Liver (tissue), 9 donors: Measurements from ENCODE around the gene ARHGAP28. TPM values are rescaled to one million over a fixed set of nuclear protein-coding genes. Genes with fewer than 3 reads are reported as not detected.

Source experiments
- DNase-seq: peaks from one replicate; pipeline ENCODE4 v3.0.0-alpha.2; 2017; ENCODE audit warnings: low spot score
- H3K27ac ChIP-seq, 2 donors: one replicate each; pipeline ENCODE4 v1.7.0; 2013; ENCODE audit warnings: inconsistent platforms in 2 of 2, low read length in 2 of 2, control low read depth in 1 of 2, low read depth in 1 of 2, mild to moderate bottlenecking in 1 of 2
- H3K27me3 ChIP-seq, 4 donors: one replicate each; pipeline versions ENCODE4 v1.6.1 to v1.7.0; 2013; ENCODE audit warnings: low read length in 3 of 4, inconsistent platforms in 1 of 4, mild to moderate bottlenecking in 1 of 4, moderate library complexity in 1 of 4; ENCODE audit not compliant: control insufficient read depth in 4 of 4, insufficient read depth in 4 of 4
- H3K36me3 ChIP-seq, 4 donors: one replicate each; pipeline versions ENCODE4 v1.6.1 to v1.7.0; 2013; ENCODE audit warnings: low read length in 3 of 4, mild to moderate bottlenecking in 3 of 4, low read depth in 1 of 4, moderate library complexity in 1 of 4; ENCODE audit not compliant: control insufficient read depth in 4 of 4, insufficient read depth in 3 of 4
- H3K4me1 ChIP-seq, 4 donors: one replicate each; pipeline versions ENCODE4 v1.6.1 to v1.7.0; 2013; ENCODE audit warnings: low read length in 3 of 4, mild to moderate bottlenecking in 3 of 4, moderate library complexity in 1 of 4; ENCODE audit not compliant: control insufficient read depth in 4 of 4, insufficient read depth in 4 of 4
- H3K4me3 ChIP-seq, 3 donors: one replicate each; pipeline versions ENCODE4 v1.6.1 to v1.7.0; 2013; ENCODE audit warnings: low read length in 3 of 3, control low read depth in 1 of 3, low read depth in 1 of 3, mild to moderate bottlenecking in 1 of 3
- H3K9ac ChIP-seq, 2 donors: one replicate each; pipeline ENCODE4 v1.7.0; 2013; ENCODE audit warnings: low read length in 2 of 2, mild to moderate bottlenecking in 2 of 2, moderate library complexity in 2 of 2, control low read depth in 1 of 2, low read depth in 1 of 2
- H3K9me3 ChIP-seq, 4 donors: one replicate each; pipeline versions ENCODE4 v1.6.1 to v1.7.0; 2013; ENCODE audit warnings: low read length in 3 of 4; ENCODE audit not compliant: control insufficient read depth in 4 of 4
- ATF3 ChIP-seq: IDR thresholded peaks from 2 replicates; pipeline ENCODE4 v1.6.1; 2016; ENCODE audit warnings: antibody characterized with exemption
- CTCF ChIP-seq: fragments of 150-350 bp; IDR thresholded peaks from 2 replicates; pipeline ENCODE4 v1.5.1; 2017; ENCODE audit warnings: improper control_type of control experiment, low read depth, low read length; ENCODE audit not compliant: missing input control
- EGR1 ChIP-seq, 2 donors: IDR thresholded peaks; 2 replicates each; pipeline ENCODE4 v1.6.1; 2016 to 2018; ENCODE audit warnings: antibody characterized with exemption in 2 of 2, low read depth in 2 of 2
- FOXA1 ChIP-seq: IDR thresholded peaks from 2 replicates; pipeline ENCODE4 v1.6.1; 2016; ENCODE audit warnings: antibody characterized with exemption
- FOXA2 ChIP-seq: IDR thresholded peaks from 2 replicates; pipeline ENCODE4 v1.6.1; 2016; ENCODE audit warnings: antibody characterized with exemption
- GABPA ChIP-seq, 2 donors: IDR thresholded peaks in 1 of 2; conservative IDR thresholded peaks in 1 of 2; 2 replicates each; pipeline ENCODE4 v1.6.1; 2016; ENCODE audit warnings: antibody characterized with exemption in 2 of 2, mild to moderate bottlenecking in 1 of 2, moderate library complexity in 1 of 2
- HNF4A ChIP-seq, 2 donors: conservative IDR thresholded peaks; 2 replicates each; pipeline ENCODE4 v1.6.1; 2016; ENCODE audit warnings: antibody characterized with exemption in 2 of 2, mild to moderate bottlenecking in 2 of 2
- HNF4G ChIP-seq: IDR thresholded peaks from 2 replicates; pipeline ENCODE4 v1.6.1; 2016; ENCODE audit warnings: antibody characterized with exemption
- JUND ChIP-seq, 2 donors: IDR thresholded peaks; 2 replicates each; pipeline ENCODE4 v1.6.1; 2016; ENCODE audit warnings: antibody characterized with exemption in 2 of 2
- MAX ChIP-seq: IDR thresholded peaks from 2 replicates; pipeline ENCODE4 v1.6.1; 2016; ENCODE audit warnings: antibody characterized with exemption
- NR2F2 ChIP-seq: IDR thresholded peaks from 2 replicates; pipeline ENCODE4 v1.6.1; 2016; ENCODE audit warnings: antibody characterized with exemption
- RAD21 ChIP-seq, 2 donors: IDR thresholded peaks; 2 replicates each; pipeline ENCODE4 v1.6.1; 2016; ENCODE audit warnings: antibody characterized with exemption in 2 of 2, mild to moderate bottlenecking in 2 of 2
- REST ChIP-seq: IDR thresholded peaks from 2 replicates; pipeline ENCODE4 v1.6.1; 2016; ENCODE audit warnings: antibody characterized with exemption, mild to moderate bottlenecking
- RXRA ChIP-seq, 2 donors: IDR thresholded peaks; 2 replicates each; pipeline ENCODE4 v1.6.1; 2017 to 2018; ENCODE audit warnings: antibody characterized with exemption in 2 of 2, mild to moderate bottlenecking in 1 of 2
- SP1 ChIP-seq: IDR thresholded peaks from 2 replicates; pipeline ENCODE4 v1.6.1; 2018; ENCODE audit warnings: antibody characterized with exemption, mild to moderate bottlenecking
- TAF1 ChIP-seq: conservative IDR thresholded peaks from 2 replicates; pipeline ENCODE4 v1.6.1; 2016; ENCODE audit warnings: antibody characterized with exemption, mild to moderate bottlenecking
- YY1 ChIP-seq: IDR thresholded peaks from 2 replicates; pipeline ENCODE4 v1.6.1; 2016; ENCODE audit warnings: antibody characterized with exemption, mild to moderate bottlenecking
- ZBTB33 ChIP-seq: IDR thresholded peaks from 2 replicates; pipeline ENCODE4 v1.6.1; 2016; ENCODE audit warnings: antibody characterized with exemption
- whole genome bisulfite sequencing: extraction: QIAGEN DNeasy Blood & Tissue Kit; methylation state at CpG from one replicate; pipeline ENCODE4 v1.1.7; 2013; 5-methylcytosine and 5-hydroxymethylcytosine counted together
- polyA plus RNA-seq, 2 donors: library from polyadenylated mRNA; stranded (reverse) in 1 of 2; unstranded in 1 of 2; fragments of 200-250 nt in 1 of 2; fragments of >200 nt in 1 of 2; fragmentation: Nextera tagmentation in 1 of 2; extraction: Ambion mirVana in 1 of 2; gene quantifications; one replicate each; pipeline versions ENCODE4 v1.2.1 to v1.2.3, GENCODE V29; 2013 to 2015
- total RNA-seq, 2 donors: library from RNA; depleted of rRNA; stranded (reverse); fragments of >200 nt; gene quantifications; one replicate each; pipeline ENCODE4 v1.2.3, GENCODE V29; 2014
- donor health status: healthy.
- donor health status: healthy.
- donor health status: healthy.
- donor health status: healthy.
- donor health status: healthy.

ARHGAP28 gene
- total and polyA plus RNA-seq, 4 donors: 0.14 to 2.1 (median 0.69) TPM

GRCh38 chr18:6819332-6819731 lies 89.8 kb downstream of the ARHGAP28 start:
- Histone ChIP-seq H3K9ac (no peak overlapping the region), H3K27ac (no peak overlapping the region), H3K36me3 (no peaks in the 10 kb centered on the region), H3K9me3 (peaks cover 0 to 2% (median 0%) of the 10 kb centered on the region in 4 donors), H3K4me1 (no peaks in the 10 kb centered on the region), H3K27me3 (no peaks in the 10 kb centered on the region), H3K4me3 (no peak overlapping the region)
- WGBS: 22% methylated on average over 1 of the region's 1 CpG
- TF ChIP-seq MAX: no peak
- no peak for TF ChIP-seq REST
- no peak for TF ChIP-seq RAD21 (IDR thresholded peaks at IDR 0.05)
- no peak for TF ChIP-seq ATF3
- TF ChIP-seq RXRA (IDR thresholded peaks at IDR 0.05): no peak
- no peak for TF ChIP-seq CTCF
- TF ChIP-seq EGR1 (IDR thresholded peaks at IDR 0.05; ENCODE audit: low read depth in 2 of 2): no peak
- TF ChIP-seq TAF1: no peak
- TF ChIP-seq HNF4G: no peak
- no peak for TF ChIP-seq SP1
- no peak for TF ChIP-seq FOXA2
- no peak for TF ChIP-seq FOXA1
- TF ChIP-seq ZBTB33: no peak
- TF ChIP-seq HNF4A (conservative IDR thresholded peaks at IDR 0.05): no peak
- TF ChIP-seq JUND (IDR thresholded peaks at IDR 0.05): no peak
- no peak for TF ChIP-seq GABPA (IDR thresholded peaks at IDR 0.05 in 1 of 2, conservative IDR thresholded peaks at IDR 0.05 in 1 of 2)
- DNase-seq: no peak

GRCh38 chr18:6820314-6820713 lies 90.8 kb downstream of the ARHGAP28 start:
- no peak overlapping the region for H3K9ac ChIP-seq
- H3K9me3 ChIP-seq: peaks cover 0 to 2% (median 0%) of the 10 kb centered on the region in 4 donors
- H3K36me3 ChIP-seq: no peaks in the 10 kb centered on the region
- H3K27ac ChIP-seq: no peak overlapping the region
- H3K4me3 ChIP-seq: no peak overlapping the region
- no peaks in the 10 kb centered on the region for H3K4me1 ChIP-seq
- H3K27me3 ChIP-seq: no peaks in the 10 kb centered on the region
- no peak for DNase-seq
- TF ChIP-seq RXRA (IDR thresholded peaks at IDR 0.05) (no peak), HNF4A (conservative IDR thresholded peaks at IDR 0.05) (no peak), EGR1 (IDR thresholded peaks at IDR 0.05; ENCODE audit: low read depth in 2 of 2) (no peak), JUND (IDR thresholded peaks at IDR 0.05) (no peak), MAX (no peak), RAD21 (IDR thresholded peaks at IDR 0.05) (no peak), NR2F2 (no peak), YY1 (no peak)
